ENCODE measurements around the gene LINGO1. TPM values are rescaled to one million over a fixed set of nuclear protein-coding genes. Genes with fewer than 3 reads are reported as not detected.

The LINGO1 gene
- total and polyA plus RNA-seq, 9 of the 15 experiments (the other 6 are each of a cell fraction or from before 2014, with no cell fraction given), result 0.07 to 15.3 (median 2.1) TPM

DNA sequence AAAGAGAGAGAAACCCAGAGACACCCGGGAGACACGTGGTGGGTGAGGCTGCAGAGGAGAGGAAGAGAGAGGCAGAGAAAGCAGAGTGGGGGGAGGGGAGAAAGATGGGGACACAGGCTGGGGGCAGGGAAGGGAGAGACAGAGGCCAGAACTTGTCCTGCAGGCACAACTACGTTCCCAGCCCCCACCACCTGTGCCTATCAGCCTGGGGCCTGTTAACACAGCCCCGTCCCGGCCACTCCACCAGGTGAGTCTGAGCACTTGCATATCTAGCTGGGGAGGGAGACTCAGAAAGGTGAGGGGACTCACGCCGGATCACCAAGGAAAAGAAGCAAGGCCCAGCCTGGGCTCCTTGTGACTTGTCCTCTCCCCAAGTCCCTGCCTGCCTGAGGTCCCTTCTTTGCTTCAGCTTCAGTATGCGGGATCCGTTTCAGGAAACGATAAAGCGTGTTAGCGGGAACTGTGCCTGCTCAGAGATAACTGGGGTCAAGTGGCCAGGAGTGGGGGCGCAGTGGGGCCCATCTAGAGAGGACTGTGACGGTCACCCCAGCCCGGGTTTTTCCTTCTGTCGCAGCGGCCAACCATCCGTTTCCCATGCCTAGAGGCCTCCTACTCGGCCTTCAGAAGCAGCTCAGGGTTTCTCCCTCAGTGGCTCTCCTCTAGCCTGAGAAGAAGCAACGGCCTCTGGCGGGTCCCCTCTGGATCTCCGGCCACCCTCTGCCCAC, 10.3 kb downstream of the LINGO1 start (continued):
- TF ChIP-seq, protein P1, sequence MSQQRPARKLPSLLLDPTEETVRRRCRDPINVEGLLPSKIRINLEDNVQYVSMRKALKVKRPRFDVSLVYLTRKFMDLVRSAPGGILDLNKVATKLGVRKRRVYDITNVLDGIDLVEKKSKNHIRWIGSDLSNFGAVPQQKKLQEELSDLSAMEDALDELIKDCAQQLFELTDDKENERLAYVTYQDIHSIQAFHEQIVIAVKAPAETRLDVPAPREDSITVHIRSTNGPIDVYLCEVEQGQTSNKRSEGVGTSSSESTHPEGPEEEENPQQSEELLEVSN (IDR thresholded peaks at IDR 0.05; ENCODE audit: borderline replicate concordance in 1 of 2, extremely low read depth in 1 of 2, insufficient read depth in 1 of 2, insufficient read length in 1 of 2, low read depth in 1 of 2, low read length in 1 of 2, poor library complexity in 1 of 2, severe bottlenecking in 1 of 2), result peak in 1 of 2 experiments; percentile 72
- peak; percentile 9; the same call in 1 of the 2 replicates for TF ChIP-seq PHF8 (IDR thresholded peaks at IDR 0.05; ENCODE audit: borderline replicate concordance, low read length)
- TF ChIP-seq ZSCAN29 (IDR thresholded peaks at IDR 0.05), result 0 out of 2 replicates have a peak, but pooled peaks have one; percentile 54
- no peak for TF ChIP-seq CBX2 (IDR thresholded peaks at IDR 0.05; ENCODE audit: insufficient read depth, low read length, poor library complexity, severe bottlenecking)
- no peak for TF ChIP-seq NR4A1 (CRISPR knock-in tag; IDR thresholded peaks at IDR 0.05)
- 0 out of 2 replicates have a peak, but pooled peaks have one; percentile 18 for TF ChIP-seq NR4A1 (tag; IDR thresholded peaks at IDR 0.05)
- no peak for TF ChIP-seq RBM14 (IDR thresholded peaks at IDR 0.05; ENCODE audit: borderline replicate concordance, insufficient read depth, low read depth, low read length)
- 0 out of 4 replicates have a peak, but pooled peaks of 1 of the 2 experiments have one; percentile 9 for TF ChIP-seq MAZ (CRISPR knock-in tag; conservative IDR thresholded peaks at IDR 0.05 in 1 of 2, IDR thresholded peaks at IDR 0.05 in 1 of 2)
- TF ChIP-seq NR3C1 (CRISPR knock-in tag; IDR thresholded peaks at IDR 0.05), result no peak
- no peak for TF ChIP-seq SMAD1 (IDR thresholded peaks at IDR 0.05; ENCODE audit: low read depth, low read length, partially characterized antibody)
- TF ChIP-seq, protein P2, sequence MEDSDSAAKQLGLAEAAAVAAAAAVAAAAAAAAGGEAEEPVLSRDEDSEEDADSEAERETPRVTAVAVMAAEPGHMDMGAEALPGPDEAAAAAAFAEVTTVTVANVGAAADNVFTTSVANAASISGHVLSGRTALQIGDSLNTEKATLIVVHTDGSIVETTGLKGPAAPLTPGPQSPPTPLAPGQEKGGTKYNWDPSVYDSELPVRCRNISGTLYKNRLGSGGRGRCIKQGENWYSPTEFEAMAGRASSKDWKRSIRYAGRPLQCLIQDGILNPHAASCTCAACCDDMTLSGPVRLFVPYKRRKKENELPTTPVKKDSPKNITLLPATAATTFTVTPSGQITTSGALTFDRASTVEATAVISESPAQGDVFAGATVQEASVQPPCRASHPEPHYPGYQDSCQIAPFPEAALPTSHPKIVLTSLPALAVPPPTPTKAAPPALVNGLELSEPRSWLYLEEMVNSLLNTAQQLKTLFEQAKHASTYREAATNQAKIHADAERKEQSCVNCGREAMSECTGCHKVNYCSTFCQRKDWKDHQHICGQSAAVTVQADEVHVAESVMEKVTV (CRISPR knock-in tag; IDR thresholded peaks at IDR 0.05), result no peak
- no peak for TF ChIP-seq MAFG (tag; conservative IDR thresholded peaks at IDR 0.05)
- TF ChIP-seq BRF1 (IDR thresholded peaks at IDR 0.05; ENCODE audit: borderline replicate concordance, extremely low read depth, insufficient read length), result no peak
- TF ChIP-seq SMAD2 (IDR thresholded peaks at IDR 0.05; ENCODE audit: low read depth, low read length), result no peak
- TF ChIP-seq MCM3 (IDR thresholded peaks at IDR 0.05), result no peak
- no peak for TF ChIP-seq BRD9 (IDR thresholded peaks at IDR 0.05; ENCODE audit: low read depth, partially characterized antibody)
- TF ChIP-seq POLR2AphosphoS5 (IDR thresholded peaks at IDR 0.05; ENCODE audit: control insufficient read depth, insufficient read depth, low read depth, low read length), result peak; percentile 33; the same call in 1 of the 2 replicates
- TF ChIP-seq TFAM (CRISPR knock-in tag; conservative IDR thresholded peaks at IDR 0.05), result no peak
- no peak for TF ChIP-seq ZNF274 (IDR thresholded peaks at IDR 0.05; ENCODE audit: borderline replicate concordance, low read depth, low read length)
- TF ChIP-seq, protein P3, sequence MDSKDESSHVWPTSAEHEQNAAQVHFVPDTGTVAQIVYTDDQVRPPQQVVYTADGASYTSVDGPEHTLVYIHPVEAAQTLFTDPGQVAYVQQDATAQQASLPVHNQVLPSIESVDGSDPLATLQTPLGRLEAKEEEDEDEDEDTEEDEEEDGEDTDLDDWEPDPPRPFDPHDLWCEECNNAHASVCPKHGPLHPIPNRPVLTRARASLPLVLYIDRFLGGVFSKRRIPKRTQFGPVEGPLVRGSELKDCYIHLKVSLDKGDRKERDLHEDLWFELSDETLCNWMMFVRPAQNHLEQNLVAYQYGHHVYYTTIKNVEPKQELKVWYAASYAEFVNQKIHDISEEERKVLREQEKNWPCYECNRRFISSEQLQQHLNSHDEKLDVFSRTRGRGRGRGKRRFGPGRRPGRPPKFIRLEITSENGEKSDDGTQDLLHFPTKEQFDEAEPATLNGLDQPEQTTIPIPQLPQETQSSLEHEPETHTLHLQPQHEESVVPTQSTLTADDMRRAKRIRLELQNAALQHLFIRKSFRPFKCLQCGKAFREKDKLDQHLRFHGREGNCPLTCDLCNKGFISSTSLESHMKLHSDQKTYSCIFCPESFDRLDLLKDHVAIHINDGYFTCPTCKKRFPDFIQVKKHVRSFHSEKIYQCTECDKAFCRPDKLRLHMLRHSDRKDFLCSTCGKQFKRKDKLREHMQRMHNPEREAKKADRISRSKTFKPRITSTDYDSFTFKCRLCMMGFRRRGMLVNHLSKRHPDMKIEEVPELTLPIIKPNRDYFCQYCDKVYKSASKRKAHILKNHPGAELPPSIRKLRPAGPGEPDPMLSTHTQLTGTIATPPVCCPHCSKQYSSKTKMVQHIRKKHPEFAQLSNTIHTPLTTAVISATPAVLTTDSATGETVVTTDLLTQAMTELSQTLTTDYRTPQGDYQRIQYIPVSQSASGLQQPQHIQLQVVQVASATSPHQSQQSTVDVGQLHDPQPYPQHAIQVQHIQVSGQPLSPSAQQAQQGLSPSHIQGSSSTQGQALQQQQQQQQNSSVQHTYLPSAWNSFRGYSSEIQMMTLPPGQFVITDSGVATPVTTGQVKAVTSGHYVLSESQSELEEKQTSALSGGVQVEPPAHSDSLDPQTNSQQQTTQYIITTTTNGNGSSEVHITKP (IDR thresholded peaks at IDR 0.05; ENCODE audit: partially characterized antibody), result no peak
- no peak for TF ChIP-seq RFX1 (IDR thresholded peaks at IDR 0.05)
